Colonic mucosa (tissue), 4 donors: Measurements from ENCODE around the gene UNC13A. TPM values are rescaled to one million over a fixed set of nuclear protein-coding genes. Genes with fewer than 3 reads are reported as not detected.

ENCODE experiments used
- DNase-seq: peaks from one replicate; pipeline ENCODE4 v3.0.0-alpha.2; 2020
- H3K27ac ChIP-seq: fragments of 200-600 bp; one replicate; pipeline ENCODE4 v1.8.0; 2021
- H3K27me3 ChIP-seq: fragments of 200-600 bp; one replicate; pipeline ENCODE4 v1.8.0; 2021
- H3K36me3 ChIP-seq: fragments of 200-600 bp; one replicate; pipeline ENCODE4 v1.8.0; 2021
- H3K4me1 ChIP-seq: fragments of 200-600 bp; one replicate; pipeline ENCODE4 v1.8.0; 2021; ENCODE audit warnings: mild to moderate bottlenecking
- H3K4me3 ChIP-seq: fragments of 200-600 bp; one replicate; pipeline ENCODE4 v1.8.0; 2021
- H3K9ac ChIP-seq, 2 donors: one replicate each; pipeline ENCODE4 v1.7.0; 2013; ENCODE audit warnings: control low read depth in 2 of 2, low read depth in 2 of 2, low read length in 2 of 2
- H3K9me3 ChIP-seq: fragments of 200-600 bp; one replicate; pipeline ENCODE4 v1.8.0; 2021
- CTCF ChIP-seq: fragments of 200-600 bp; IDR thresholded peaks from one replicate; pipeline ENCODE4 v1.8.0; 2022; ENCODE audit warnings: antibody characterized with exemption, mild to moderate bottlenecking
- intact Hi-C: fragments of 100-400 bp; cut with DNase I; formaldehyde crosslinking; loops from one replicate; pipeline ENCODE4 v1.14.1; 2022
- total RNA-seq, 2 donors: library from RNA; stranded (reverse); fragmentation: NEBNext Ultra II Directional in 1 of 2; extraction: Animal tissue kit (Norgen Biotek cat#: 25700) in 1 of 2; gene quantifications; one replicate each; pipeline ENCODE4 v1.2.1, GENCODE V29; 2021
- donor health status: healthy.
- donor health status: DM: no; HTN: no; CAD: no.
- donor health status: DM: no; HTN: no; CAD: no.

Gene UNC13A
- total RNA-seq, 2 donors from 2014 or later: 0.29 to 0.62 TPM

- peak; percentile 68 for DNase-seq
- no peak for TF ChIP-seq CTCF
- H3K9ac ChIP-seq: peak within 1 kb of the TSS; percentile 72 to 83
- intact Hi-C loops: no loop called here
- H3K9me3 ChIP-seq: no peaks in the 10 kb centered on the region
- H3K36me3 ChIP-seq: no peaks in the 10 kb centered on the region
- H3K27me3 ChIP-seq: no peaks in the 10 kb centered on the region
- peak within 1 kb of the TSS; percentile 95 for H3K4me3 ChIP-seq
- peaks cover 3% of the 10 kb centered on the region for H3K4me1 ChIP-seq
- peak within 1 kb of the TSS; percentile 55 for H3K27ac ChIP-seq
Observed at GRCh38 chr19:17718947-17719711, 31.0 kb upstream of the UNC13A start, which contains the start of gene MAP1S. Gene MAP1S, plus strand, starts transcription at chr19:17719480. Its CDS starts 23 bp downstream, at chr19:17719503.

GRCh38 chr19:17718550-17718946, 30.4 kb upstream of the UNC13A start:
- Histone ChIP-seq H3K4me3 (no peak overlapping the region), H3K36me3 (no peaks in the 10 kb centered on the region)

DNA sequence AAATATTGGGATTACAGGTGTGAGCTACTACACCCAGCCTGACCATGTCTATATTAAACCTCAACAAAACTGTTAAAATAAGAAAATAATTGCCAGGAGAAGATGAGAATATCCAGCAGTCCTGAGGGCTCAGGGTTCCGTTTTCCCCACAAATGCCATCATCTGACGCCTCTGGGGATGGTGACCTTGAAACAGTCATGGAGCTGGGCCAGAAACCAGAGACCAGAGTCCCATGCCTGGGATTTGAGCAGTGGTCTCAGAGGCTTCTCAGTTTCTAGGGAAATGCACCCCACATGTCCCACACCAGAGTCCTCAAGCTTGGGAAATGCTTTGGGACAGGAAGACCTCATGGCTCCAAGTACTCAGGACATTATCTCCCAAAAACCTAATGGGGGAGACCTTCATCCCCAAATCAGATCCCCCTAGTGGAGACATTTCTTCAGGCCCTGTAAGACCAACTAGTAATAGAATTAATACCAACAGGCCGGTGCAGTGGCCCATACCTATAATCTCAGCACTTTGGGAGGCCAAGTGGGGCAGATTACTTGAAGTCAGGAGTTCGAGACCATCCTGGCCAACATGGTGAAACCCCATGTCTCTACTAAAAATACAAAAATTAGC, 28.3 kb upstream of the UNC13A start:
- intact Hi-C loops: no loop called here
- Histone ChIP-seq H3K27me3 (no peaks in the 10 kb centered on the region), H3K4me3 (no peak overlapping the region), H3K4me1 (peaks cover 3% of the 10 kb centered on the region), H3K27ac (no peak overlapping the region), H3K36me3 (no peaks in the 10 kb centered on the region), H3K9me3 (no peaks in the 10 kb centered on the region), H3K9ac (no peak overlapping the region)
- no peak for DNase-seq
- no peak for TF ChIP-seq CTCF

More at GRCh38 chr19:17718550-17718946, 30.4 kb upstream of the UNC13A start:
- no peak for DNase-seq
- intact Hi-C loops: no loop called here
- Histone ChIP-seq H3K9ac (no peak overlapping the region), H3K27me3 (no peaks in the 10 kb centered on the region), H3K4me1 (peaks cover 3% of the 10 kb centered on the region), H3K9me3 (no peaks in the 10 kb centered on the region), H3K27ac (no peak overlapping the region)
- TF ChIP-seq CTCF: no peak

- Histone ChIP-seq H3K27me3 (no peaks in the 10 kb centered on the region), H3K27ac (no peak overlapping the region), H3K9me3 (no peaks in the 10 kb centered on the region), H3K9ac (no peak overlapping the region), H3K36me3 (no peaks in the 10 kb centered on the region), H3K4me1 (no peaks in the 10 kb centered on the region), H3K4me3 (no peak overlapping the region)
- TF ChIP-seq CTCF: no peak
- no peak for DNase-seq
- intact Hi-C loops: no loop called here
Observed at GRCh38 chr19:17711851-17712250, 23.7 kb upstream of the UNC13A start.

DNA sequence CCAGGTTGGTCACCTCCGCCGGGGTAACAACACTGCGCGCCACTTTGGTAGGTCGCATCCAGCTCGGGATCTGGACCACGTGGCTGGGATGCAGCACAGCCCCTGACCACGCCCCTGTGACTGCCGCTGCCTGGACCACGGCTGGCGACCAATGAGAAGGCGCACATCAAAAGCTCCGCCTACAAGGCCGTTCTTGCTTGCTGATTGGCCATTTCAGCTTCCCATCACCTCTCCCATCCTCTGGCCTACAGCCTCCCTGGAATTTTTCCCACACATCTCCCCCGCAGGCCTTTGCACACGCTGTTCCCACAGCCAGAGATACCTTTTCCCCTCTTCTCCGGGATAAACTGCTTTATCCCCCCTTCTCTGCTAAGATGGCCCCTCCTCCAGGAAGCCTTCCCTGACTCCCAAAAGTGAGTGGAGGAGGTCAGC, 18.6 kb upstream of the UNC13A start:
- no peak for TF ChIP-seq CTCF
- H3K36me3 ChIP-seq: no peaks in the 10 kb centered on the region

More for the DNA sequence above, 18.6 kb upstream of the UNC13A start:
- H3K27ac ChIP-seq: no peak overlapping the region
- no peak for DNase-seq
- no peak overlapping the region for H3K9ac ChIP-seq
- no peaks in the 10 kb centered on the region for H3K27me3 ChIP-seq
- no peaks in the 10 kb centered on the region for H3K9me3 ChIP-seq
- intact Hi-C loops: loop anchor here (10.0 kb wide), 1 partner anchor 148 kb away; the partner anchor contains the start of gene RPL18A
- H3K4me3 ChIP-seq: no peak overlapping the region
- H3K4me1 ChIP-seq: no peaks in the 10 kb centered on the region
